ENCODE data around the gene MICA.

DNA sequence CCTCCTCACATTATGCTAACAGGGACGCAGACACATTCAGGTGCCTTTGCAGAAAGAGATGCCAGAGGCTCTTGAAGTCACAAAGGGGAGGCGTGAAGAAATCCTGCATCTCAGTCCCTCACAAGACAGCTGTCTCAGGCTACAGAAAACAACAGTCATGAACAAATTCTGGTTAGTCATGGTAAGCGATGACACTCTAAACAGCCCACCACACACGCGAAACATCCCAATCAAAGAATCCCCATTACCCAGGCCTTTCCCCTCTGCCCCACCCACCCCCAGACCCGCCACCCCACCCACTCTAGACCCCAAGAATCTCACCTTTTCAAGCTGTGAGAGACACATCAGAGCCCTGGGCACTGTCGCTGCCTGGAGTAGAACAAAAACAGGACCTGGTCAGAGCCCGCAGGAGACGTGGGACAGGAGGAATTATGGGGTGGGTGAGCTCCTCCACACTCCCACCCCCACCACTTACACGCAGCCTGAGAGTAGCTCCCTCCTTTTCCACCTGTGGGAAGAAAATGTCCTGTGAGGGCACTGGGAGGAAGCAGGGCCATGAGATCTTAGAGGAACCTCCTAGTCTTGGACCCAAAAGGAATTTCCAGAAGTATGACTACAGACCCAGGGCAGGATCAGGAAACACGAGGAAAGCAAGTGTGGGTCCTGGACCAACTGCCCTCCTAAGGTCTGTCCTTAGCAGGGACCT, 49.1 kb upstream of the MICA start:
- TF ChIP-seq, protein P1, sequence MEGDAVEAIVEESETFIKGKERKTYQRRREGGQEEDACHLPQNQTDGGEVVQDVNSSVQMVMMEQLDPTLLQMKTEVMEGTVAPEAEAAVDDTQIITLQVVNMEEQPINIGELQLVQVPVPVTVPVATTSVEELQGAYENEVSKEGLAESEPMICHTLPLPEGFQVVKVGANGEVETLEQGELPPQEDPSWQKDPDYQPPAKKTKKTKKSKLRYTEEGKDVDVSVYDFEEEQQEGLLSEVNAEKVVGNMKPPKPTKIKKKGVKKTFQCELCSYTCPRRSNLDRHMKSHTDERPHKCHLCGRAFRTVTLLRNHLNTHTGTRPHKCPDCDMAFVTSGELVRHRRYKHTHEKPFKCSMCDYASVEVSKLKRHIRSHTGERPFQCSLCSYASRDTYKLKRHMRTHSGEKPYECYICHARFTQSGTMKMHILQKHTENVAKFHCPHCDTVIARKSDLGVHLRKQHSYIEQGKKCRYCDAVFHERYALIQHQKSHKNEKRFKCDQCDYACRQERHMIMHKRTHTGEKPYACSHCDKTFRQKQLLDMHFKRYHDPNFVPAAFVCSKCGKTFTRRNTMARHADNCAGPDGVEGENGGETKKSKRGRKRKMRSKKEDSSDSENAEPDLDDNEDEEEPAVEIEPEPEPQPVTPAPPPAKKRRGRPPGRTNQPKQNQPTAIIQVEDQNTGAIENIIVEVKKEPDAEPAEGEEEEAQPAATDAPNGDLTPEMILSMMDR (conservative IDR thresholded peaks at IDR 0.05; ENCODE audit: low read length) = no peak
- no peak for TF ChIP-seq EZH2phosphoT487 (IDR thresholded peaks at IDR 0.05; ENCODE audit: borderline replicate concordance, low read depth, low read length)
